GM12878 (cell line): ENCODE data around the gene HABP2. TPM values are rescaled to one million over a fixed set of nuclear protein-coding genes. Genes with fewer than 3 reads are reported as not detected.

ENCODE experiments used
- ATAC-seq: fragments of 200-7000 bp; cut with Tn5 transposase; 3 replicates; pipeline ENCODE4 v1.9.1; 2020; ENCODE audit warnings: mild to moderate bottlenecking, moderate library complexity
- BruUV-seq: library from RNA; stranded (reverse); fragments of 400-500 nt; replicated peaks from 2 replicates; lab custom pipeline; 2021; lab: Mats Ljungman, UMichigan
- CTCF ChIA-PET: fragments of 300-600 bp; sonication (Branson Sonifier 250); formaldehyde crosslinking; extraction: SDS; loops from one replicate; lab custom pipeline; 2021; ENCODE audit warnings: inconsistent platforms; lab: Yijun Ruan, JAX
- POLR2A ChIA-PET: fragments of 350-600 bp; formaldehyde crosslinking; extraction: SDS; loops from one replicate; lab custom pipeline; 2021; ENCODE audit warnings: inconsistent platforms; lab: Charles Lee
- RAD21 ChIA-PET: fragments of 300-600 bp; sonication (Branson Sonifier 250); formaldehyde crosslinking; loops from one replicate; lab custom pipeline; 2023; ENCODE audit warnings: antibody characterized with exemption; ENCODE audit not compliant: unreplicated experiment; lab: Charles Lee
- SMC1A ChIA-PET: fragments of 300-600 bp; sonication (Branson Sonifier 250); formaldehyde crosslinking; loops from one replicate; lab custom pipeline; 2023; ENCODE audit not compliant: unreplicated experiment, uncharacterized antibody; lab: Charles Lee
- DNase-seq: peaks from one replicate; pipeline ENCODE4 v3.0.0-alpha.2; 2011; ENCODE audit warnings: low read depth, low spot score
- FAIRE-seq: peaks from 3 replicates; lab custom pipeline; 2011; peaks lifted over from hg19 to GRCh38; lab: Jason Lieb, UNC
- H2AFZ ChIP-seq: 2 replicates; pipeline ENCODE4 v1.6.0; 2011; ENCODE audit warnings: low read depth, low read length, control low read depth; ENCODE audit not compliant: control insufficient read depth
- H3K27ac ChIP-seq: 2 replicates; pipeline ENCODE4 v1.5.1; 2011; ENCODE audit warnings: control low read depth; ENCODE audit not compliant: control insufficient read depth, insufficient read depth
- H3K27me3 ChIP-seq, 2 experiments: replicated peaks in 1 of 2; 2 replicates each; pipeline versions ENCODE4 v1.6.0 to v1.6.1; 2011; ENCODE audit warnings: low read length in 1 of 2; ENCODE audit not compliant: control insufficient read depth in 2 of 2, insufficient read depth in 2 of 2
- H3K36me3 ChIP-seq, 2 experiments: 2 replicates each; pipeline ENCODE4 v1.5.1; 2011; ENCODE audit warnings: low read length in 1 of 2; ENCODE audit not compliant: control insufficient read depth in 2 of 2, insufficient read depth in 2 of 2
- H3K4me1 ChIP-seq: 2 replicates; pipeline ENCODE4 v1.6.1; 2011; ENCODE audit warnings: mild to moderate bottlenecking, low read length, moderate library complexity, mixed read lengths; ENCODE audit not compliant: control insufficient read depth, insufficient read depth
- H3K4me2 ChIP-seq: 2 replicates; pipeline ENCODE4 v1.6.0; 2011; ENCODE audit warnings: control low read depth; ENCODE audit not compliant: control insufficient read depth, insufficient read depth
- H3K4me3 ChIP-seq: fragments of 200-600 bp; sonication (generic); 2 replicates; pipeline ENCODE4 v1.5.1; 2016
- H3K79me2 ChIP-seq: 2 replicates; pipeline ENCODE4 v1.6.0; 2011; ENCODE audit warnings: low read length; ENCODE audit not compliant: control insufficient read depth, insufficient read depth
- H3K9ac ChIP-seq: 2 replicates; pipeline ENCODE4 v1.8.0; 2011; ENCODE audit warnings: low read length, control low read depth, mixed read lengths; ENCODE audit not compliant: control insufficient read depth, insufficient read depth
- H3K9me3 ChIP-seq: replicated peaks from 3 replicates; pipeline ENCODE4 v1.5.1; 2011; ENCODE audit warnings: mild to moderate bottlenecking, low read length; ENCODE audit not compliant: control insufficient read depth, insufficient read depth
- H4K20me1 ChIP-seq: 2 replicates; pipeline ENCODE4 v1.6.0; 2011; ENCODE audit not compliant: control insufficient read depth, insufficient read depth
- BACH1 ChIP-seq: fragments of 450-650 bp; IDR thresholded peaks from 2 replicates; pipeline ENCODE4 v1.6.1; 2017; ENCODE audit warnings: mild to moderate bottlenecking, borderline replicate concordance
- ESRRA ChIP-seq: IDR thresholded peaks from 2 replicates; pipeline ENCODE4 v1.6.1; 2012; ENCODE audit warnings: mild to moderate bottlenecking, low read length, improper control_type of control experiment
- MYC ChIP-seq: IDR thresholded peaks from 2 replicates; pipeline ENCODE4 v1.6.1; 2011; ENCODE audit warnings: mild to moderate bottlenecking, low read length, moderate library complexity, inconsistent platforms; ENCODE audit not compliant: insufficient read depth, insufficient replicate concordance, insufficient read length, severe bottlenecking
- PRDM15 ChIP-seq: fragments of 450-650 bp; formaldehyde crosslinking; IDR thresholded peaks from 2 replicates; pipeline ENCODE4 v1.4.0; 2020; ENCODE audit warnings: mild to moderate bottlenecking, moderate library complexity
- SPI1 ChIP-seq: IDR thresholded peaks from 2 replicates; pipeline ENCODE4 v1.6.1; 2011; ENCODE audit warnings: low read depth, mild to moderate bottlenecking, low read length, moderate library complexity, borderline replicate concordance; ENCODE audit not compliant: insufficient read depth
- STAT3 ChIP-seq: IDR thresholded peaks from 2 replicates; pipeline ENCODE4 v1.6.1; 2011; ENCODE audit warnings: low read depth, low read length, improper control_type of control experiment
- ZNF592 ChIP-seq: fragments of 450-650 bp; IDR thresholded peaks from 2 replicates; pipeline ENCODE4 v1.6.1; 2017; ENCODE audit warnings: mild to moderate bottlenecking, moderate library complexity
- WGBS: methylation state at CpG from one replicate; pipeline ENCODE4 v1.1.6; 2016; ENCODE audit warnings: low lambda C conversion rate; ENCODE audit not compliant: insufficient replicate concordance, insufficient coverage; ENCODE audit errors: missing lambda C conversion rate; 5-methylcytosine and 5-hydroxymethylcytosine counted together
- in situ Hi-C: fragments of 300-500 bp; cut with MboI; formaldehyde crosslinking; loops from 9 replicates; pipeline ENCODE4 v1.14.3; 2018; ENCODE audit warnings: mixed read lengths
- intact Hi-C: fragments of 100-400 bp; cut with micrococcal nuclease; formaldehyde crosslinking; loops from one replicate; pipeline ENCODE4 v1.14.2; 2022; ENCODE audit not compliant: unreplicated experiment
- polyA plus RNA-seq, 11 experiments: library from polyadenylated mRNA; depleted of rRNA in 4 of 11; unstranded in 6 of 11; stranded (reverse) in 5 of 11; fragments of >200 nt; fragmentation: Nextera tagmentation in 4 of 11; fragmentation: Illumina TruSeq in 1 of 11; extraction: Ambion mirVana in 4 of 11; extraction: Trizol in 1 of 11; gene quantifications; 1 replicate in 1 of 11; 2 replicates in 10 of 11; pipeline versions ENCODE4 v1.2.1 to v1.2.3, GENCODE V29; 2011 to 2016; ENCODE audit warnings: inconsistent platforms in 2 of 11, missing spikeins in 2 of 11, low read depth in 1 of 11
- total RNA-seq, 4 experiments: library from RNA; depleted of rRNA in 3 of 4; stranded (reverse); fragments of >200 nt in 3 of 4; fragmentation: Illumina TruSeq in 1 of 4; extraction: Trizol in 1 of 4; gene quantifications; 2 replicates each; pipeline versions ENCODE4 v1.2.1 to v1.2.3, GENCODE V29; 2013 to 2021
- TF ChIP-seq, protein P1 (sequence below): fragments of 450-650 bp; IDR thresholded peaks from 2 replicates; pipeline ENCODE4 v1.6.1; 2016; ENCODE audit warnings: mild to moderate bottlenecking

HABP2 gene
- total and polyA plus RNA-seq, 10 of the 15 experiments (the other 5 are each of a cell fraction or from before 2014, with no cell fraction given) = 0.13 TPM; not detected in 9

DNA sequence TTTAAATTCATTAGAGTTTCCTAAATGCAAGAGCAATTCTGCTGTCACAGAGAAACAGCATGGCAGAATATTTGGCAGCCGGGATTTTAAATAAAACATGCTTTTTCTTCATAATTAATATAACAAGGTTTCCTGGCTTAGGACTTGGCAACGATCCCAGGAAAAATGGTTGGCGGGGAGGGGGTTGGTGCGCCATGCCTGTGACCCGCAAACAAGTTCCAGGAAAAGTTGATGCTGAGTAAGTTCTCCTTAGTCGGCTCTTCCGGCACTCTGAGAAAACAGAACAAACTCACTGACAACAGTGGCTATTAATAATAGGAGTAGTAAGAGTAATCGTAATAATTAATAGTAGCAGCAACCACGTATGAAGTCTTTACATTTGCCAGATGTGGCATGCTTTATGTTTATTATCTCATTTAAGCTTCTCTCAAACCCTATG lies 4.6 kb downstream of the HABP2 start:
- BruUV-seq = no TSS peak
- Histone ChIP-seq H3K36me3 (no peaks in the 10 kb centered on the region), H3K27ac (no peak overlapping the region), H2AFZ (no peak overlapping the region), H3K4me1 (no peaks in the 10 kb centered on the region), H3K4me2 (no peak overlapping the region), H3K9me3 (no peaks in the 10 kb centered on the region), H3K4me3 (no peak overlapping the region), H4K20me1 (no peaks in the 10 kb centered on the region), H3K79me2 (no peaks in the 10 kb centered on the region), H3K9ac (no peak overlapping the region), H3K27me3 (peaks cover 0 to 7% of the 10 kb centered on the region in 2 experiments; a peak in 3 of 4 replicates)
- intact Hi-C loops = no loop called here
- ChIA-PET RAD21 (no interaction called here), POLR2A (no interaction called here), SMC1A (no interaction called here), CTCF (no interaction called here)
- WGBS = 30% methylated on average over 9 of the region's 9 CpGs
- FAIRE-seq = no peak
- in situ Hi-C loops = no loop called here
- no peak for DNase-seq
- TF ChIP-seq SPI1 = no peak
- no peak for ATAC-seq

GRCh38 chr10:113557903-113558321 lies 5.1 kb downstream of the HABP2 start:
- WGBS = 42% methylated on average over 9 of the region's 9 CpGs
- Histone ChIP-seq H3K4me2 (no peak overlapping the region), H3K79me2 (no peaks in the 10 kb centered on the region), H3K9me3 (no peaks in the 10 kb centered on the region), H3K9ac (no peak overlapping the region), H2AFZ (no peak overlapping the region), H3K36me3 (no peaks in the 10 kb centered on the region), H4K20me1 (no peaks in the 10 kb centered on the region), H3K27me3 (peaks cover 0 to 7% of the 10 kb centered on the region in 2 experiments; a peak in 3 of 4 replicates), H3K4me1 (no peaks in the 10 kb centered on the region), H3K27ac (no peak overlapping the region), H3K4me3 (no peak overlapping the region)
- RAD21 ChIA-PET = no interaction called here
- BruUV-seq = no TSS peak
- DNase-seq (no peak), ATAC-seq (no peak), FAIRE-seq (no peak)
- SMC1A ChIA-PET = no interaction called here
- CTCF ChIA-PET = interaction anchor here (0.7 kb wide), 1 partner anchor 552 kb away, joined by 3 read pairs; no protein-coding TSS in a partner anchor
- POLR2A ChIA-PET = no interaction called here
- in situ Hi-C loops (no loop called here), intact Hi-C loops (no loop called here)
- no peak for TF ChIP-seq STAT3
- TF ChIP-seq PRDM15 (CRISPR knock-in tag) = no peak
- TF ChIP-seq MYC = no peak
- TF ChIP-seq ESRRA = no peak
- TF ChIP-seq, protein P1, sequence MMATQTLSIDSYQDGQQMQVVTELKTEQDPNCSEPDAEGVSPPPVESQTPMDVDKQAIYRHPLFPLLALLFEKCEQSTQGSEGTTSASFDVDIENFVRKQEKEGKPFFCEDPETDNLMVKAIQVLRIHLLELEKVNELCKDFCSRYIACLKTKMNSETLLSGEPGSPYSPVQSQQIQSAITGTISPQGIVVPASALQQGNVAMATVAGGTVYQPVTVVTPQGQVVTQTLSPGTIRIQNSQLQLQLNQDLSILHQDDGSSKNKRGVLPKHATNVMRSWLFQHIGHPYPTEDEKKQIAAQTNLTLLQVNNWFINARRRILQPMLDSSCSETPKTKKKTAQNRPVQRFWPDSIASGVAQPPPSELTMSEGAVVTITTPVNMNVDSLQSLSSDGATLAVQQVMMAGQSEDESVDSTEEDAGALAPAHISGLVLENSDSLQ = no peak
- no peak for TF ChIP-seq BACH1
- no peak for TF ChIP-seq ZNF592
